ENCODE results near the gene GPR157. TPM values are rescaled to one million over a fixed set of nuclear protein-coding genes. Genes with fewer than 3 reads are reported as not detected.
A peak's percentile ranks its signal among the peaks of the same experiment; 100 is the strongest.

Gene GPR157
- total RNA-seq, 1 donor from 2014 or later, result 1.6 TPM

DNA sequence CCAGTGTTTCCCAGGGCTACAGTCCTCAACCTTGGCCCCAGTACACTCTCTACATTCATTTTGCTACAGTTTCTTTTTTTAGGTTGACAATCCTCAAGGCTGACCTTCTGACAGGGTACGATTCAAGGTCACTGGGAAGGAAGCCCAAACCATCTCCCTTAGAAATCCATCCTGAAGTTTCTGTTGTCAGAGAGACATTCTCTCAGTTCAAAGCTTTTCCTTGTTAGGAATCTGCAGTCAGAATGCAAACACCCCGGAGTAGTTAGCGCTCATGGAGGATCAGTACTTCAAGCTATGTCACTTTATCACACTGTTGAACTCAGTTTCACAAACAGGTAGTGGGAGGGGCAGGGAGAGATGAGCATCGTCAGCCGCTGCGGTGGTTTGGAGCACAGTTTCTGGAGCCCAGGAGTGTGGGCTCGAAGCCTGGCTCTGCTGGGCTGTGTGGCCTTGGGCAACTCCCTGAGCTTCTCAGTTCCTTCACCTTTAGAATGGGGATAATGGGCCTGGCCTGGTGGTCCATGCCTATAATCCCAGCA is 63.6 kb downstream of the GPR157 start:
- Histone ChIP-seq H2AFZ (replicated peaks) (no peak overlapping the region), H3F3A (ENCODE audit: low read depth) (peaks cover 22% of the 10 kb centered on the region), H3K27me3 (no peaks in the 10 kb centered on the region), H3K4me3 (no peak overlapping the region), H3K36me3 (no peaks in the 10 kb centered on the region), H3K9ac (no peak overlapping the region), H3K4me2 (no peak overlapping the region), H4K20me1 (ENCODE audit: low read depth) (no peaks in the 10 kb centered on the region), H3K27ac (no peak overlapping the region), H3K4me1 (peaks cover 22% of the 10 kb centered on the region), H3K9me3 (ENCODE audit: low read depth) (no peaks in the 10 kb centered on the region), H3K79me2 (ENCODE audit: low read depth) (no peaks in the 10 kb centered on the region)
- Mint-ChIP-seq H3K4me1 (peaks cover 51% of the 10 kb centered on the region), H3K36me3 (no peaks in the 10 kb centered on the region), H3K9me3 (no peaks in the 10 kb centered on the region), H3K27me3 (ENCODE audit: insufficient read depth, low read depth) (peaks cover 11% of the 10 kb centered on the region), H3K4me3 (no peak overlapping the region), H3K27ac (peak overlapping the region; percentile 25)
- TF ChIP-seq EZH2phosphoT487 (IDR thresholded peaks at IDR 0.05) (no peak), EZH2 (IDR thresholded peaks at IDR 0.05) (no peak)
- TF ChIP-seq, protein P1, sequence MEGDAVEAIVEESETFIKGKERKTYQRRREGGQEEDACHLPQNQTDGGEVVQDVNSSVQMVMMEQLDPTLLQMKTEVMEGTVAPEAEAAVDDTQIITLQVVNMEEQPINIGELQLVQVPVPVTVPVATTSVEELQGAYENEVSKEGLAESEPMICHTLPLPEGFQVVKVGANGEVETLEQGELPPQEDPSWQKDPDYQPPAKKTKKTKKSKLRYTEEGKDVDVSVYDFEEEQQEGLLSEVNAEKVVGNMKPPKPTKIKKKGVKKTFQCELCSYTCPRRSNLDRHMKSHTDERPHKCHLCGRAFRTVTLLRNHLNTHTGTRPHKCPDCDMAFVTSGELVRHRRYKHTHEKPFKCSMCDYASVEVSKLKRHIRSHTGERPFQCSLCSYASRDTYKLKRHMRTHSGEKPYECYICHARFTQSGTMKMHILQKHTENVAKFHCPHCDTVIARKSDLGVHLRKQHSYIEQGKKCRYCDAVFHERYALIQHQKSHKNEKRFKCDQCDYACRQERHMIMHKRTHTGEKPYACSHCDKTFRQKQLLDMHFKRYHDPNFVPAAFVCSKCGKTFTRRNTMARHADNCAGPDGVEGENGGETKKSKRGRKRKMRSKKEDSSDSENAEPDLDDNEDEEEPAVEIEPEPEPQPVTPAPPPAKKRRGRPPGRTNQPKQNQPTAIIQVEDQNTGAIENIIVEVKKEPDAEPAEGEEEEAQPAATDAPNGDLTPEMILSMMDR (IDR thresholded peaks at IDR 0.05), result no peak
- no peak for DNase-seq (ENCODE audit: low spot score)

DNA sequence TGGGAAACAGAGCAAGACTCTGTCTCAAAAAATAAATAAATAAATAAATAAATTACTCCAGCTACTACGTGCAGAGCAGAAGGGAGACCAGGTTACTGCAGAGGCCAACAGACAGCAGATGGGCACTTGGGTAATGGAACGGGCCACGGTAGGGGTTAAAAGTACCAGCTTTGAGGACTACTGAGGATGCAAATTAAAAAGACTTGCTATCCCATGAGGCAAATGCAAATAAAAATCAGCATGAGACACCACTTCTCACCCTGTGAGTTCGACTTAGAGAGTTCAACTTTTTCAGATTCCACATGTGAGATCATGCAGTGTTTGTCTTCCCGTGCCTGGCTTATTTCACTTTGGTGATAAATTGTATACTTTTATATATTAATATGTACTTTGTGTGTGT is 66.1 kb downstream of the GPR157 start:
- Histone ChIP-seq H3K79me2 (ENCODE audit: low read depth) (no peaks in the 10 kb centered on the region), H3K36me3 (no peaks in the 10 kb centered on the region), H3K27ac (no peak overlapping the region), H3K9ac (no peak overlapping the region), H3K4me2 (no peak overlapping the region), H4K20me1 (ENCODE audit: low read depth) (no peaks in the 10 kb centered on the region), H3K4me1 (peaks cover 9% of the 10 kb centered on the region), H3K4me3 (no peak overlapping the region), H3K27me3 (no peaks in the 10 kb centered on the region), H3K9me3 (ENCODE audit: low read depth) (no peaks in the 10 kb centered on the region), H3F3A (ENCODE audit: low read depth) (peaks cover 8% of the 10 kb centered on the region), H2AFZ (replicated peaks) (no peak overlapping the region)
- no peak overlapping the region for H3K27ac Mint-ChIP-seq
- no peak for DNase-seq (ENCODE audit: low spot score)
- peaks cover 15% of the 10 kb centered on the region for H3K27me3 Mint-ChIP-seq (ENCODE audit: insufficient read depth, low read depth)
- TF ChIP-seq EZH2phosphoT487 (IDR thresholded peaks at IDR 0.05), result no peak
- TF ChIP-seq EZH2 (IDR thresholded peaks at IDR 0.05), result no peak
- TF ChIP-seq, protein P1 (IDR thresholded peaks at IDR 0.05), result no peak
- peaks cover 38% of the 10 kb centered on the region for H3K4me1 Mint-ChIP-seq
- H3K36me3 Mint-ChIP-seq, result no peaks in the 10 kb centered on the region
- no peak overlapping the region for H3K4me3 Mint-ChIP-seq
- H3K9me3 Mint-ChIP-seq, result no peaks in the 10 kb centered on the region

DNA sequence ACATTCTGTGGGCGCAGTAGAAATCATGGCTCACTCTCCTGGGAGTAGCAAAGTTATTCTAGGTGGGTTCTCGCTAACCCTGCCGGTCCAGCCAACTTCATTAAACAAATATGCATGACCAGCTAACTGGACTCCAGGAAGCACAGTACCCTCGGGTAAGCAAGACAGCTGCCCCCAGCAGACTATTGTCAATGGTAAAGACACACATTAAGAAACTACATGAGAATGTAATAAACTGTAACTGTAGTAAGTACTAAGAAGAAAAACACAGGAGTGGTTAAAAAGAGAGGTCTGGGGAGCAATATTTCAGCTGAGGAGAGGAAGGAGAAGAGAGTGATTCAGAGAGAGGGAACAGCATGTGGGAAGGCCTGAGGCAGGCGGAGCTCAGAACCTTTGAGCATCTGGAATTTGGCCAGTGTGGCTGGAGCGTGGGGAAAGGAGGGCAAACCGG is 66.9 kb downstream of the GPR157 start:
- Mint-ChIP-seq H3K27ac (peak overlapping the region; percentile 36), H3K9me3 (no peaks in the 10 kb centered on the region), H3K4me3 (no peak overlapping the region), H3K4me1 (peaks cover 35% of the 10 kb centered on the region), H3K27me3 (ENCODE audit: insufficient read depth, low read depth) (peaks cover 15% of the 10 kb centered on the region), H3K36me3 (no peaks in the 10 kb centered on the region)
- H3K4me1 ChIP-seq, result peaks cover 9% of the 10 kb centered on the region
- no peaks in the 10 kb centered on the region for H3K27me3 ChIP-seq
- no peaks in the 10 kb centered on the region for H3K36me3 ChIP-seq
- no peak overlapping the region for H2AFZ ChIP-seq (replicated peaks)
- peaks cover 8% of the 10 kb centered on the region for H3F3A ChIP-seq (ENCODE audit: low read depth)
- no peak overlapping the region for H3K4me2 ChIP-seq
- no peaks in the 10 kb centered on the region for H3K9me3 ChIP-seq (ENCODE audit: low read depth)
- DNase-seq (ENCODE audit: low spot score), result no peak
- H3K79me2 ChIP-seq (ENCODE audit: low read depth), result no peaks in the 10 kb centered on the region
- no peaks in the 10 kb centered on the region for H4K20me1 ChIP-seq (ENCODE audit: low read depth)
- no peak for TF ChIP-seq EZH2 (IDR thresholded peaks at IDR 0.05)
- TF ChIP-seq, protein P1 (IDR thresholded peaks at IDR 0.05), result no peak
- no peak for TF ChIP-seq EZH2phosphoT487 (IDR thresholded peaks at IDR 0.05)
- H3K27ac ChIP-seq, result no peak overlapping the region
- no peak overlapping the region for H3K9ac ChIP-seq
- no peak overlapping the region for H3K4me3 ChIP-seq
